GM19455 (cell line): ENCODE results near the gene PLEKHD1.

ENCODE experiments used
- ATAC-seq: cut with Tn5 transposase; IDR thresholded peaks from one replicate; pipeline ENCODE4 v1.9.1; 2021; ENCODE audit not compliant: unreplicated experiment

PLEKHD1 gene

DNA sequence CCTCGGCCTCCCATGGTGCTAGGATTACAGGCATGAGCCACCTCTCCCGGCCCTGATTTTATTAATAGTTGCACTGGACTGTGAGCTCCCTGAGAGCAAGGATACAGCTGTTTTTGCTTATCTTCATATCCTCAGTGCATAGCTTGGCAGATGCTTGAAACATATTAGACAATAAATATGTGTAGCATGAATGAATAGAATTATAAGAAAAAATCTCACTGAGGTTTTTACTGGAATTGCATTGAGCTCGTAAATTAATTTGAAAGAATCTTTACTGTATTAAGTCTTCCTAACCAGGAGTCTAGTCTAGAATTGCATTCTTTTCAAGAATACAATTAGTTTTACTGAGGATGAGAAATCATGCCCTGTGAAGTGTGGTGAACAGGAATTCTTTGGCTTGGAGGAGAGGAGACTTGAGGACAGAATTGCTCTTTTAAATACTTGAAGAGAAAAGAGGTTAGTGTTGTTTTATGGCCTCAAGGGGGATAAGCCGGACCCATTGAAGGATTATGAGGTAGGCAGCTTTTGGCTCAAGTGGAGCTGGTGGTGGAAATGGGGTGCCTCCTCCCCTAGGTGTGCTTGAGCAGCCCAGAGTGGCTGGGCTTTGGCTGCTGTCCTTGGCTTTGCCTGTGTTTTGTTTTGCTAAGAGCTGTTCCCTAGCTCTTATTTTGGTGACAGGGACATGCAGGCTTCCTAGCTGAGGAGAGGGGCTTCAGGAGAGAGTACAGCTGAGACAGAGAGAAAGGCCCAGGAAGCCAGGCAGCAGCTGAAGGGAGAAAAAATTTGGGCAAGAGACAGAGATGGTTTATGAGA lies 34.0 kb downstream of the PLEKHD1 start:
- no peak for ATAC-seq

- ATAC-seq, result no peak
Observed at GRCh38 chr14:69519204-69520100, 34.9 kb downstream of the PLEKHD1 start.

- no peak for ATAC-seq
Observed at GRCh38 chr14:69522026-69522425, 37.5 kb downstream of the PLEKHD1 start.

DNA sequence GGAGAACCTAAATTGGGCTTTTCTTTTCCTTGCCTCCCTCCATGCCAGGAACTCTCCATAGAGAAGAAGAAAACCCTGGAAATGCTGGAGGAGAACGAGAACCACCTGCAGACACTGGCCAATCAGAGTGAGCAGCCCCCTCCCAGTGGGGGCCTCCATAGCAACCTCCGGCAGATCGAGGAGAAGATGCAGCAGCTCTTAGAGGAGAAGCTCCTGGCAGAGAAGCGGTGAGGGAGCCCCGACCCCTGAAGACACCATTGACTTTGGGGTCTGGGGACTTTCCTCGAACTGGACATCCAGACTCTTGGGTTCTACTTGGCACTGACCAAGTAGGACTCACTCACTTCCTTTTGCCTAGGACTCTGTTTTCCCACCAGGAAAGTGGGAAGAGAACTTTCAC lies 41.4 kb downstream of the PLEKHD1 start:
- no peak for ATAC-seq

DNA sequence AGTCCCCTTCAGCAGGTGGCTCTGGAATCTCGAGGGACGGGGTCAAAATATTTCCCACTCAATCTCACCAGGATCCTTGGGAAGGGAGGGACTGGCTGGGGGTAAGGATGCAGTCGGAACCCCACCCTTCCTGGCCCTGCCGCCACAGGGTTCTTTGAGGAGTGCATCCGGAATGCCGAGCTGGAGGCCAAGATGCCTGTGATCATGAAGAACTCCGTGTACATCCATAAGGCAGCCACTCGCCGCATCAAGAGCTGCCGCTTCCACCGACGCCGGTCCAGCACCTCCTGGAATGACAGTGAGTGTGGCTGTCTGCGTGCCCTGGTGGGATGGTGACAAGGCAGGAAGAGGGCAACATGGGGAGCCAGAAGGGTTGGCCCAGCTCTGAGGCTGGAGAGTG lies 43.1 kb downstream of the PLEKHD1 start:
- ATAC-seq, result no peak

DNA sequence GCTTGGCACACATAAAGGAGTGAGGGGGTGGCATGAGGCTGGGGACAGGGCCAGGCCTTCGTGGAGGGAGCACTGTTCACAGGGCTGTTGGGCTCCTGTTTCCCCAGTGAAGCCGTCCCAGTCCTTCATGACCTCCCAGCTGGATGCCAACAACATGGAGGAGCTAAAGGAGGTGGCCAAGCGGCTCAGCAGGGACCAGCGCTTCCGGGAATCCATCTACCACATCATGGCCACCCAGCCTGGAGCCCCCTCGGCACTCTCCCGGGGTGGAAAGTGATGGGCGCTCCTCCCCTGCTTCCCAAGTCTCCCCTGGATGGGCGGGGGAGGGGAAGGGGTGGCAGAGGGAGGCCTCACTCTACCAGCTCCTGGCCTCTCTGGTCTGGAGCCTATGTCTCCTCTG lies 43.6 kb downstream of the PLEKHD1 start:
- no peak for ATAC-seq

- ATAC-seq, result no peak
Observed at GRCh38 chr14:69528930-69529329, 44.4 kb downstream of the PLEKHD1 start.

- no peak for ATAC-seq
Observed at GRCh38 chr14:69529563-69529962, 45.0 kb downstream of the PLEKHD1 start.

GRCh38 chr14:69530095-69530494 lies 45.6 kb downstream of the PLEKHD1 start:
- ATAC-seq, result no peak

DNA sequence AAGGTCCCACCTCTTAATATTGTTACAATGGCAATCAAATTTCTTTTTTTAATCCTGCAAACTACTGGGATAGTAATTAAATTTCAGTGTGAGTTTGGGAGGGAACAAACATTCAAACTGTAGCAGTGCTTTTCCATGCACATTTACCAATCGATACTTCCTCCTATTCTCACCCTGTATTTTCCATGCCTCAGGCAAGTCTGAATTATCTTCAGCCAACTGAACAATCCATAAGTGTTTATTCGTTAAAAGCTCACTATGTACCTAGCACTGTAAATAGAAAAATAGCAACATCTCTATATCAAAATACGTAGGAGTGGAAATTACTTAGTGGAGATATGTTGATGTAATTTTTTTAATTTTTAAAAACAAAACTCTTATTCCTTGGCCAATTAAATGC lies 46.6 kb downstream of the PLEKHD1 start:
- ATAC-seq, result no peak

DNA sequence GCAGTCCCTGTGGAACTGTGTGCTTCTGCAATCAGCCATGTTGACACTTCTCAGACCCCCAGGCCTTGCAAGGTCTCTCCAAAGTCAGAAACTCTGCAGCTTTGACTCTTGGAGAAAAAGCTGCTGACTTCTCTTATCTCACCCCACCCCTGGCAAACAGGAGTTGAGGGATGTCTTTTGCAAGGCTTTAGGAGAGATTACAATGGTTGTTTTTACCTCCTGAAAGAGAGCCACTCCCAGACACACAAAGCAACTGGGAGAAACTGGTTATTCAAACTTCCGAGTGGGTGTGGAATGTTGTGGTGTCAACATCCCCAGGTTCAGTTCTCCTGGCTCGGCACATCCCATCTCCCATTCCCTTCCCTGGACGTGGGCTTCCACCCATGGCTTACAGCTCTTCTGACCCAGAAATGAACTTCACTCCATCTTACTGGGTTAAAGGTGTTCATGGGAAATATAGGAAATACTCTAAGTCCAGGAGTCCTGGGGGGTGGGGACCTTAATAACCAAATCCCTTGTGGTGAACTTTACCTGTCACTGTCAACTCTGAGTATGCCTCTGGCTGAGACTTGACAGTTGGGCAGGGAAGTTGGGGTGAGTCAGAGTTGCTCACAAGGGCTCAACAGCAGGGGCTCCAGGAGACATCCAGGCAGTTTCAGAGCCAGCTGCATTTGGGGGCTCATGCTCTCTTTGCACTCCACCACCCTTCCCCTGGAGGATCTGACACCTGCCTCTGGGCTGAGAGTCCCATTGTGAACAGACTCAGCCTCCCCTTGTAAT lies 48.2 kb downstream of the PLEKHD1 start:
- no peak for ATAC-seq

- no peak for ATAC-seq
Observed at GRCh38 chr14:69535230-69535848, 50.8 kb downstream of the PLEKHD1 start.

GRCh38 chr14:69536971-69537370 lies 52.4 kb downstream of the PLEKHD1 start:
- ATAC-seq, result no peak

- no peak for ATAC-seq
Observed at GRCh38 chr14:69537900-69538299, 53.4 kb downstream of the PLEKHD1 start.

DNA sequence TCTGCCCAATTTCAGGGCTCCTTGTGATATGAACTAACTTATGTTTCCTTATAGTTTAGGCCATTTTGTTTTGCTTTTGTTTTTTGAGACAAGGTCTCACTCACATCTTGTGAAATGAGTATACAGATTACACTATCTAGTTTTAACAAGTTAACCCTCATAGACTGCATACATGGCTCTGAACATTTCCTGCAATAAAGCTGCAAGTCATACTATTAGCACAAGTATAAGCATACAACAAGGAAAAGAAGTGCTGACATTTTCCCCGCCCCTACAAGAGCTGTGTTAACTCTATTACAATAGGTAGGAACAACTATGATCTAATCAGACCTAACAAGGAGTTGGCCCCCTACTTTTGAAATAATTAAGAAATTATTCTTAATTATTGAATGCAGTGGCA lies 54.2 kb downstream of the PLEKHD1 start:
- ATAC-seq, result no peak

- no peak for ATAC-seq
Observed at GRCh38 chr14:69539631-69540410, 55.3 kb downstream of the PLEKHD1 start.

- ATAC-seq, result no peak
Observed at GRCh38 chr14:69540654-69541335, 56.3 kb downstream of the PLEKHD1 start.

- ATAC-seq, result no peak
Observed at GRCh38 chr14:69542311-69542710, 57.8 kb downstream of the PLEKHD1 start.

- ATAC-seq, result no peak
Observed at GRCh38 chr14:69543341-69544115, 59.0 kb downstream of the PLEKHD1 start.
